GM23338 (cell line): ENCODE results near the gene DDX24. TPM values are rescaled to one million over a fixed set of nuclear protein-coding genes. Genes with fewer than 3 reads are reported as not detected.

Experiments used
- ATAC-seq: fragments of 200-7000 bp; cut with Tn5 transposase; 3 replicates; pipeline ENCODE4 v1.9.1; 2020
- DNase-seq: peaks from one replicate; pipeline ENCODE4 v3.0.0-alpha.2; 2015; ENCODE audit warnings: low spot score
- H2AFZ ChIP-seq: fragments of 200-600 bp; sonication (generic); 2 replicates; pipeline ENCODE4 v1.8.0; 2016; ENCODE audit warnings: antibody characterized with exemption, mild to moderate bottlenecking, moderate library complexity
- H3F3A ChIP-seq: fragments of 200-600 bp; sonication (generic); replicated peaks from 2 replicates; pipeline ENCODE4 v1.8.0; 2017; ENCODE audit warnings: antibody characterized with exemption, mixed run types, low read depth
- H3K27ac ChIP-seq: fragments of 200-600 bp; sonication (generic); 2 replicates; pipeline ENCODE4 v1.6.1; 2016; ENCODE audit warnings: low read depth
- H3K27me3 ChIP-seq: fragments of 200-600 bp; sonication (generic); 2 replicates; pipeline ENCODE4 v1.8.0; 2016; ENCODE audit warnings: mild to moderate bottlenecking, mixed run types, moderate library complexity; ENCODE audit not compliant: insufficient read depth
- H3K36me3 ChIP-seq: fragments of 200-600 bp; sonication (generic); 2 replicates; pipeline ENCODE4 v1.8.0; 2016; ENCODE audit warnings: mild to moderate bottlenecking; ENCODE audit not compliant: insufficient read depth
- H3K4me1 ChIP-seq: fragments of 200-600 bp; sonication (generic); 2 replicates; pipeline ENCODE4 v1.8.0; 2016; ENCODE audit warnings: mild to moderate bottlenecking, moderate library complexity; ENCODE audit not compliant: insufficient read depth
- H3K4me2 ChIP-seq: fragments of 200-600 bp; sonication (generic); 2 replicates; pipeline ENCODE4 v1.7.1; 2017; ENCODE audit warnings: mixed run types
- H3K4me3 ChIP-seq: fragments of 200-600 bp; sonication (generic); 2 replicates; pipeline ENCODE4 v1.6.1; 2016; ENCODE audit warnings: mixed run types
- H3K79me2 ChIP-seq: fragments of 200-600 bp; sonication (generic); replicated peaks from 2 replicates; pipeline ENCODE4 v1.8.0; 2017; ENCODE audit warnings: mild to moderate bottlenecking; ENCODE audit not compliant: insufficient read depth
- H3K9me2 ChIP-seq: fragments of 200-600 bp; sonication (generic); 2 replicates; pipeline ENCODE4 v1.8.0; 2017; ENCODE audit not compliant: insufficient read depth
- H4K20me1 ChIP-seq: fragments of 200-600 bp; sonication (generic); replicated peaks from 2 replicates; pipeline ENCODE4 v1.8.0; 2017; ENCODE audit warnings: mild to moderate bottlenecking; ENCODE audit not compliant: insufficient read depth
- H3K27ac Mint-ChIP-seq: 2 replicates; pipeline ENCODE4 v1.8.0; 2020; ENCODE audit warnings: inconsistent platforms, mild to moderate bottlenecking, moderate library complexity, mixed read lengths
- H3K27me3 Mint-ChIP-seq: 3 replicates; pipeline ENCODE4 v1.8.0; 2022; ENCODE audit warnings: low read depth, mild to moderate bottlenecking, moderate library complexity, mixed read lengths, inconsistent platforms; ENCODE audit not compliant: insufficient read depth, poor library complexity
- H3K36me3 Mint-ChIP-seq: 3 replicates; pipeline ENCODE4 v1.8.0; 2021; ENCODE audit warnings: low read depth, mild to moderate bottlenecking, inconsistent platforms, moderate library complexity, mixed read lengths
- H3K4me1 Mint-ChIP-seq: 3 replicates; pipeline ENCODE4 v1.8.0; 2020; ENCODE audit warnings: mild to moderate bottlenecking, inconsistent platforms, mixed read lengths
- H3K4me3 Mint-ChIP-seq: 3 replicates; pipeline ENCODE4 v1.8.0; 2021; ENCODE audit warnings: moderate library complexity, mild to moderate bottlenecking, inconsistent platforms, mixed read lengths
- H3K9me3 Mint-ChIP-seq: 3 replicates; pipeline ENCODE4 v1.8.0; 2020; ENCODE audit warnings: moderate library complexity, mild to moderate bottlenecking, inconsistent platforms, mixed read lengths
- CREB1 ChIP-seq: fragments of 250-450 bp; sonication (Bioruptor Pico); IDR thresholded peaks from 2 replicates; pipeline ENCODE4 v1.5.0; 2020; ENCODE audit warnings: low read depth, mild to moderate bottlenecking, moderate library complexity
- JUNB ChIP-seq: IDR thresholded peaks from one replicate; pipeline ENCODE4 v1.6.1; 2016; ENCODE audit warnings: antibody characterized with exemption; ENCODE audit not compliant: unreplicated experiment
- ZNF114 ChIP-seq: fragments of 250-450 bp; sonication (Bioruptor Pico); IDR thresholded peaks from 2 replicates; pipeline ENCODE4 v1.5.0; 2020; ENCODE audit warnings: mild to moderate bottlenecking, moderate library complexity
- polyA plus RNA-seq: library from polyadenylated mRNA; unstranded; fragments of >200 nt; fragmentation: Nextera tagmentation; extraction: Ambion mirVana; gene quantifications from 2 replicates; pipeline ENCODE4 v1.2.1, GENCODE V29; 2016
- total RNA-seq: library from RNA; depleted of rRNA; stranded (reverse); fragments of >200 nt; shearing (Covaris generic); gene quantifications from 2 replicates; pipeline ENCODE4 v1.2.3, GENCODE V29; 2014
- TF ChIP-seq, protein P1 (sequence below): fragments of 250-450 bp; sonication (Bioruptor Pico); IDR thresholded peaks from 2 replicates; pipeline ENCODE4 v1.5.0; 2020; ENCODE audit warnings: mild to moderate bottlenecking, moderate library complexity

The DDX24 gene
- total and polyA plus RNA-seq, 2 experiments from 2014 or later: 150 to 265 TPM

DNA sequence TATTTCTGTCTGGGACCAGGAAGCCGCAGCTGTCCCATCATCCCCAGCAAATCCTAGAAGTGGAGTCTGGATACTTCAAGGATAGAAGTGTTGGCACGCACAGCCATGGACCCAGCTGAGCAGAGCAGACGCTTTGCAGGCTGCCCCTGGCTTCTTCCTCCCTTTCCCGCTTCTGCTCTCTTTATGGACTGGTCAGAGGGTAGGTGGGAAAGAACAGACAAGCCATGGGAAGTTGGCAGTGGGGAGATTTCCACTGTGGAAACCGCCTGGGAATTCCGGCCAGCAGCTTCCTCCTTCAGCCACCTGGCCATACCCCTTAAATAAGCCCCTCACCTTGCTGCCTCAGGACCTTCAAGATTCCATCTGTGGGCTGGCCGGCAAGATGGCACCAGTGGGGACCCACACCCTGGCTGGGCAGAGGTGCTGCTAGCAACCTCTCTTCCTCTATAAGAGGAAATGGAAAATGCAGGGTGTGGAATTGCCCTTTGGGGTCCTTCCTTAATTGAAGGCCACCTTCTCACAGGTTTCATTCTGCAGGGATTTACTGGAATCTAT, 34.2 kb downstream of the DDX24 start:
- Mint-ChIP-seq H3K36me3 (peaks cover 52% of the 10 kb centered on the region), H3K27ac (no peak overlapping the region), H3K9me3 (no peaks in the 10 kb centered on the region), H3K4me1 (no peaks in the 10 kb centered on the region; the same call in 2 of the 3 replicates), H3K4me3 (no peak overlapping the region), H3K27me3 (peaks cover 12% of the 10 kb centered on the region)
- TF ChIP-seq, protein P1, sequence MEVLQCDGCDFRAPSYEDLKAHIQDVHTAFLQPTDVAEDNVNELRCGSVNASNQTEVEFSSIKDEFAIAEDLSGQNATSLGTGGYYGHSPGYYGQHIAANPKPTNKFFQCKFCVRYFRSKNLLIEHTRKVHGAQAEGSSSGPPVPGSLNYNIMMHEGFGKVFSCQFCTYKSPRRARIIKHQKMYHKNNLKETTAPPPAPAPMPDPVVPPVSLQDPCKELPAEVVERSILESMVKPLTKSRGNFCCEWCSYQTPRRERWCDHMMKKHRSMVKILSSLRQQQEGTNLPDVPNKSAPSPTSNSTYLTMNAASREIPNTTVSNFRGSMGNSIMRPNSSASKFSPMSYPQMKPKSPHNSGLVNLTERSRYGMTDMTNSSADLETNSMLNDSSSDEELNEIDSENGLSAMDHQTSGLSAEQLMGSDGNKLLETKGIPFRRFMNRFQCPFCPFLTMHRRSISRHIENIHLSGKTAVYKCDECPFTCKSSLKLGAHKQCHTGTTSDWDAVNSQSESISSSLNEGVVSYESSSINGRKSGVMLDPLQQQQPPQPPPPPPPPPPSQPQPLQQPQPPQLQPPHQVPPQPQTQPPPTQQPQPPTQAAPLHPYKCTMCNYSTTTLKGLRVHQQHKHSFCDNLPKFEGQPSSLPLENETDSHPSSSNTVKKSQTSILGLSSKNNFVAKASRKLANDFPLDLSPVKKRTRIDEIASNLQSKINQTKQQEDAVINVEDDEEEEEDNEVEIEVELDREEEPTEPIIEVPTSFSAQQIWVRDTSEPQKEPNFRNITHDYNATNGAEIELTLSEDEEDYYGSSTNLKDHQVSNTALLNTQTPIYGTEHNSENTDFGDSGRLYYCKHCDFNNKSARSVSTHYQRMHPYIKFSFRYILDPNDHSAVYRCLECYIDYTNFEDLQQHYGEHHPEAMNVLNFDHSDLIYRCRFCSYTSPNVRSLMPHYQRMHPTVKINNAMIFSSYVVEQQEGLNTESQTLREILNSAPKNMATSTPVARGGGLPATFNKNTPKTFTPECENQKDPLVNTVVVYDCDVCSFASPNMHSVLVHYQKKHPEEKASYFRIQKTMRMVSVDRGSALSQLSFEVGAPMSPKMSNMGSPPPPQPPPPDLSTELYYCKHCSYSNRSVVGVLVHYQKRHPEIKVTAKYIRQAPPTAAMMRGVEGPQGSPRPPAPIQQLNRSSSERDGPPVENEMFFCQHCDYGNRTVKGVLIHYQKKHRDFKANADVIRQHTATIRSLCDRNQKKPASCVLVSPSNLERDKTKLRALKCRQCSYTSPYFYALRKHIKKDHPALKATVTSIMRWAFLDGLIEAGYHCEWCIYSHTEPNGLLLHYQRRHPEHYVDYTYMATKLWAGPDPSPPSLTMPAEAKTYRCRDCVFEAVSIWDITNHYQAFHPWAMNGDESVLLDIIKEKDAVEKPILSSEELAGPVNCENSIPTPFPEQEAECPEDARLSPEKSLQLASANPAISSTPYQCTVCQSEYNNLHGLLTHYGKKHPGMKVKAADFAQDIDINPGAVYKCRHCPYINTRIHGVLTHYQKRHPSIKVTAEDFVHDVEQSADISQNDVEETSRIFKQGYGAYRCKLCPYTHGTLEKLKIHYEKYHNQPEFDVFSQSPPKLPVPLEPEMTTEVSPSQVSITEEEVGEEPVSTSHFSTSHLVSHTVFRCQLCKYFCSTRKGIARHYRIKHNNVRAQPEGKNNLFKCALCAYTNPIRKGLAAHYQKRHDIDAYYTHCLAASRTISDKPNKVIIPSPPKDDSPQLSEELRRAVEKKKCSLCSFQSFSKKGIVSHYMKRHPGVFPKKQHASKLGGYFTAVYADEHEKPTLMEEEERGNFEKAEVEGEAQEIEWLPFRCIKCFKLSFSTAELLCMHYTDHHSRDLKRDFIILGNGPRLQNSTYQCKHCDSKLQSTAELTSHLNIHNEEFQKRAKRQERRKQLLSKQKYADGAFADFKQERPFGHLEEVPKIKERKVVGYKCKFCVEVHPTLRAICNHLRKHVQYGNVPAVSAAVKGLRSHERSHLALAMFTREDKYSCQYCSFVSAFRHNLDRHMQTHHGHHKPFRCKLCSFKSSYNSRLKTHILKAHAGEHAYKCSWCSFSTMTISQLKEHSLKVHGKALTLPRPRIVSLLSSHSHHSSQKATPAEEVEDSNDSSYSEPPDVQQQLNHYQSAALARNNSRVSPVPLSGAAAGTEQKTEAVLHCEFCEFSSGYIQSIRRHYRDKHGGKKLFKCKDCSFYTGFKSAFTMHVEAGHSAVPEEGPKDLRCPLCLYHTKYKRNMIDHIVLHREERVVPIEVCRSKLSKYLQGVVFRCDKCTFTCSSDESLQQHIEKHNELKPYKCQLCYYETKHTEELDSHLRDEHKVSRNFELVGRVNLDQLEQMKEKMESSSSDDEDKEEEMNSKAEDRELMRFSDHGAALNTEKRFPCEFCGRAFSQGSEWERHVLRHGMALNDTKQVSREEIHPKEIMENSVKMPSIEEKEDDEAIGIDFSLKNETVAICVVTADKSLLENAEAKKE (CRISPR knock-in tag): no peak
- Histone ChIP-seq H3K36me3 (peaks cover 15% of the 10 kb centered on the region), H2AFZ (no peak overlapping the region), H3K27ac (no peak overlapping the region), H3K4me1 (no peaks in the 10 kb centered on the region), H3F3A (no peaks in the 10 kb centered on the region), H4K20me1 (peaks cover 3% of the 10 kb centered on the region), H3K9me2 (no peaks in the 10 kb centered on the region), H3K4me2 (no peak overlapping the region), H3K79me2 (no peaks in the 10 kb centered on the region), H3K4me3 (no peak overlapping the region), H3K27me3 (no peaks in the 10 kb centered on the region)
- DNase-seq (no peak), ATAC-seq (no peak)

DNA sequence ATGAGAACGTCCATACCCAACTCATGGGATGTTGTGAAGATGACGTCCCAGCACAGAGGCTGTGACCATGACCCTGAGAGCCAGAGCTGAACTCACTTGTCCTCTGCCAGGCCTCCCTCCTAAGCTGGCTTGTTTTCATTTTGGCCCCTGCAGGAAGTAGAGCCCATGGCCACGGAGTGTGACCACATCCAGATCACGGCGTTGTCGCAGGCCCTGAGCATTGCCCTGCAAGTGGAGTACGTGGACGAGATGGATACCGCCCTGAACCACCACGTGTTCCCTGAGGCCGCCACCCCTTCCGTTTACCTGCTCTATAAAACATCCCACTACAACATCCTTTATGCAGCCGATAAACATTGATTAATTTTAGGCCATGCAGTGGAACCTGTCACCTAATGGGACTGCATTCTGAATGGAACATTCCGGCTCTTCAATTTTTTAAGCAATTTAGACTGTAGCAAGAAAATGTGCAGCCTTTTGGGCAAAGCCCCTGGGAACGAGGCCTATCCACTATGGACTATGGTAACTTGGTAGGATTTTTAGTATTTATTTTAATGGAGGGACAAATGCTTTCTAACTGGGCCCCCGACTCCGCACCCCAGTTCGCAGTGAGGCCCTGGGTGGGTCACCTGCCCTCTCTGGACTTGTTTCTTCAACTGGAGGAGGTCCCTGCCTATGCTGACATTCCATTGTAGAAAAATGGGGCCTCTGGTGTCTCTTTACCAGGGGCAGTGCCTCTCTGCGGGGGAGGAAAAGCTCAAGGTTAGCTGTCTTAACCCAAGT, 35.2 kb downstream of the DDX24 start:
- no peaks in the 10 kb centered on the region for H3K79me2 ChIP-seq
- Mint-ChIP-seq H3K27me3 (peaks cover 14% of the 10 kb centered on the region), H3K27ac (no peak overlapping the region), H3K9me3 (no peaks in the 10 kb centered on the region), H3K4me3 (no peak overlapping the region), H3K4me1 (peaks cover 1% of the 10 kb centered on the region; the same call in 1 of the 3 replicates), H3K36me3 (peaks cover 43% of the 10 kb centered on the region)
- no peaks in the 10 kb centered on the region for H3K4me1 ChIP-seq
- peaks cover 13% of the 10 kb centered on the region for H3K36me3 ChIP-seq
- H3K9me2 ChIP-seq: no peaks in the 10 kb centered on the region
- H3F3A ChIP-seq: no peaks in the 10 kb centered on the region
- peaks cover 1% of the 10 kb centered on the region for H4K20me1 ChIP-seq
- H3K27ac ChIP-seq: no peak overlapping the region
- no peaks in the 10 kb centered on the region for H3K27me3 ChIP-seq
- no peak for DNase-seq
- ATAC-seq: no peak
- no peak overlapping the region for H2AFZ ChIP-seq
- H3K4me3 ChIP-seq: no peak overlapping the region
- no peak overlapping the region for H3K4me2 ChIP-seq
- no peak for TF ChIP-seq CREB1
- no peak for TF ChIP-seq JUNB
- no peak for TF ChIP-seq ZNF114 (CRISPR knock-in tag)
- TF ChIP-seq, protein P1 (CRISPR knock-in tag): no peak
